ENCODE measurements around the gene DNASE2. TPM values are rescaled to one million over a fixed set of nuclear protein-coding genes. Genes with fewer than 3 reads are reported as not detected.
A peak's percentile ranks its signal among the peaks of the same experiment; 100 is the strongest.

Gene DNASE2
- total RNA-seq, 1 experiment from 2014 or later: 35.7 TPM

DNA sequence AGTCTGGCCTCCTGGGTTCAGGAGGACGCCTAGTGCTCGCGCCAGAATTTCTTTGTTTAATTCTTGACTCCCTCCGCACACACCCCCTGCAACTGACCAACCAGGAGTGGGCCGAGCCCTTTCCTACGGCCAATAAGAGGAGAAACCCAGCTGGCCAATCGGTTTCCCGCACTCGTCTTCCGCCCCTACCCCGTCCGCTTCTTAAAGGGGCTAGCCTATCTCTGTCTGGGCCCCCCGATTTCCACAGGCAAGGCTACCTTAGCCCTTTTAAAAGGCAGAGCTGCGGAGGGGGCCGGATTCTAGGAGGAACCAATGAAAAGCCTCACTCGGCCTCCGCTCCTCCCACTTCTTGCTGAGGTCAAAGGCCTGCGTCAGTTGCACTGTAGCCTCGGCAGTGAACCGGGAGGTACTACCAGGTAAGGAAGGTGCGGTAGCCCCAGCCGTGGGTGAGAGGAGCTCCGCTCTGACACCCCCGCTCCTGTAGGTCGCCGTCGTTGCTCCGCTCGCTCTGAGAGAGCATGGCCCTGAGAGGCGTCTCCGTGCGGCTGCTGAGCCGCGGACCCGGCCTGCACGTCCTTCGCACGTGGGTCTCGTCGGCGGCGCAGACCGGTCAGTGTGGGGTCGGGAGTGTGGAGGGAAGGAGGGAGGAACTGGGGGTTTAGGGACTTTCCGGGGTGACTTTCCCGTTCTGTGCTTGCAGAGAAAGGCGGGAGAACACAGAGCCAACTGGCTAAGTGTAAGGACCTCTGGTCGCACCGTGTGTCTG is 9.7 kb upstream of the DNASE2 start, which contains the start of gene GCDH (continued):
- TF ChIP-seq, protein P1, sequence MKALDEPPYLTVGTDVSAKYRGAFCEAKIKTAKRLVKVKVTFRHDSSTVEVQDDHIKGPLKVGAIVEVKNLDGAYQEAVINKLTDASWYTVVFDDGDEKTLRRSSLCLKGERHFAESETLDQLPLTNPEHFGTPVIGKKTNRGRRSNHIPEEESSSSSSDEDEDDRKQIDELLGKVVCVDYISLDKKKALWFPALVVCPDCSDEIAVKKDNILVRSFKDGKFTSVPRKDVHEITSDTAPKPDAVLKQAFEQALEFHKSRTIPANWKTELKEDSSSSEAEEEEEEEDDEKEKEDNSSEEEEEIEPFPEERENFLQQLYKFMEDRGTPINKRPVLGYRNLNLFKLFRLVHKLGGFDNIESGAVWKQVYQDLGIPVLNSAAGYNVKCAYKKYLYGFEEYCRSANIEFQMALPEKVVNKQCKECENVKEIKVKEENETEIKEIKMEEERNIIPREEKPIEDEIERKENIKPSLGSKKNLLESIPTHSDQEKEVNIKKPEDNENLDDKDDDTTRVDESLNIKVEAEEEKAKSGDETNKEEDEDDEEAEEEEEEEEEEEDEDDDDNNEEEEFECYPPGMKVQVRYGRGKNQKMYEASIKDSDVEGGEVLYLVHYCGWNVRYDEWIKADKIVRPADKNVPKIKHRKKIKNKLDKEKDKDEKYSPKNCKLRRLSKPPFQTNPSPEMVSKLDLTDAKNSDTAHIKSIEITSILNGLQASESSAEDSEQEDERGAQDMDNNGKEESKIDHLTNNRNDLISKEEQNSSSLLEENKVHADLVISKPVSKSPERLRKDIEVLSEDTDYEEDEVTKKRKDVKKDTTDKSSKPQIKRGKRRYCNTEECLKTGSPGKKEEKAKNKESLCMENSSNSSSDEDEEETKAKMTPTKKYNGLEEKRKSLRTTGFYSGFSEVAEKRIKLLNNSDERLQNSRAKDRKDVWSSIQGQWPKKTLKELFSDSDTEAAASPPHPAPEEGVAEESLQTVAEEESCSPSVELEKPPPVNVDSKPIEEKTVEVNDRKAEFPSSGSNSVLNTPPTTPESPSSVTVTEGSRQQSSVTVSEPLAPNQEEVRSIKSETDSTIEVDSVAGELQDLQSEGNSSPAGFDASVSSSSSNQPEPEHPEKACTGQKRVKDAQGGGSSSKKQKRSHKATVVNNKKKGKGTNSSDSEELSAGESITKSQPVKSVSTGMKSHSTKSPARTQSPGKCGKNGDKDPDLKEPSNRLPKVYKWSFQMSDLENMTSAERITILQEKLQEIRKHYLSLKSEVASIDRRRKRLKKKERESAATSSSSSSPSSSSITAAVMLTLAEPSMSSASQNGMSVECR (CRISPR knock-in tag; IDR thresholded peaks at IDR 0.05; ENCODE audit: borderline replicate concordance): peak; percentile 91
- TF ChIP-seq GTF2I (CRISPR knock-in tag; conservative IDR thresholded peaks at IDR 0.05): no peak
- no peak for TF ChIP-seq ZNF219 (CRISPR knock-in tag; IDR thresholded peaks at IDR 0.05; ENCODE audit: borderline replicate concordance)
- TF ChIP-seq, protein P2, sequence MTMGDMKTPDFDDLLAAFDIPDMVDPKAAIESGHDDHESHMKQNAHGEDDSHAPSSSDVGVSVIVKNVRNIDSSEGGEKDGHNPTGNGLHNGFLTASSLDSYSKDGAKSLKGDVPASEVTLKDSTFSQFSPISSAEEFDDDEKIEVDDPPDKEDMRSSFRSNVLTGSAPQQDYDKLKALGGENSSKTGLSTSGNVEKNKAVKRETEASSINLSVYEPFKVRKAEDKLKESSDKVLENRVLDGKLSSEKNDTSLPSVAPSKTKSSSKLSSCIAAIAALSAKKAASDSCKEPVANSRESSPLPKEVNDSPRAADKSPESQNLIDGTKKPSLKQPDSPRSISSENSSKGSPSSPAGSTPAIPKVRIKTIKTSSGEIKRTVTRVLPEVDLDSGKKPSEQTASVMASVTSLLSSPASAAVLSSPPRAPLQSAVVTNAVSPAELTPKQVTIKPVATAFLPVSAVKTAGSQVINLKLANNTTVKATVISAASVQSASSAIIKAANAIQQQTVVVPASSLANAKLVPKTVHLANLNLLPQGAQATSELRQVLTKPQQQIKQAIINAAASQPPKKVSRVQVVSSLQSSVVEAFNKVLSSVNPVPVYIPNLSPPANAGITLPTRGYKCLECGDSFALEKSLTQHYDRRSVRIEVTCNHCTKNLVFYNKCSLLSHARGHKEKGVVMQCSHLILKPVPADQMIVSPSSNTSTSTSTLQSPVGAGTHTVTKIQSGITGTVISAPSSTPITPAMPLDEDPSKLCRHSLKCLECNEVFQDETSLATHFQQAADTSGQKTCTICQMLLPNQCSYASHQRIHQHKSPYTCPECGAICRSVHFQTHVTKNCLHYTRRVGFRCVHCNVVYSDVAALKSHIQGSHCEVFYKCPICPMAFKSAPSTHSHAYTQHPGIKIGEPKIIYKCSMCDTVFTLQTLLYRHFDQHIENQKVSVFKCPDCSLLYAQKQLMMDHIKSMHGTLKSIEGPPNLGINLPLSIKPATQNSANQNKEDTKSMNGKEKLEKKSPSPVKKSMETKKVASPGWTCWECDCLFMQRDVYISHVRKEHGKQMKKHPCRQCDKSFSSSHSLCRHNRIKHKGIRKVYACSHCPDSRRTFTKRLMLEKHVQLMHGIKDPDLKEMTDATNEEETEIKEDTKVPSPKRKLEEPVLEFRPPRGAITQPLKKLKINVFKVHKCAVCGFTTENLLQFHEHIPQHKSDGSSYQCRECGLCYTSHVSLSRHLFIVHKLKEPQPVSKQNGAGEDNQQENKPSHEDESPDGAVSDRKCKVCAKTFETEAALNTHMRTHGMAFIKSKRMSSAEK (CRISPR knock-in tag; IDR thresholded peaks at IDR 0.05; ENCODE audit: borderline replicate concordance): no peak
- TF ChIP-seq HMGA2 (CRISPR knock-in tag; IDR thresholded peaks at IDR 0.05): no peak
- peak; percentile 77 for TF ChIP-seq FOXK1 (CRISPR knock-in tag; IDR thresholded peaks at IDR 0.05)
- TF ChIP-seq OVOL2 (CRISPR knock-in tag; IDR thresholded peaks at IDR 0.05; ENCODE audit: borderline replicate concordance): no peak
- TF ChIP-seq PRDM15 (CRISPR knock-in tag; IDR thresholded peaks at IDR 0.05): no peak
- TF ChIP-seq SMAD3 (CRISPR knock-in tag; IDR thresholded peaks at IDR 0.05; ENCODE audit: borderline replicate concordance): no peak
- peak; percentile 57; the same call in 1 of the 2 replicates for TF ChIP-seq NR2C2 (CRISPR knock-in tag; IDR thresholded peaks at IDR 0.05)
- TF ChIP-seq JAZF1 (CRISPR knock-in tag; IDR thresholded peaks at IDR 0.05): no peak
- peak; percentile 95 for TF ChIP-seq CREM (CRISPR knock-in tag; IDR thresholded peaks at IDR 0.05)
- TF ChIP-seq NR3C1 (CRISPR knock-in tag; conservative IDR thresholded peaks at IDR 0.05; ENCODE audit: low read depth): no peak
- TF ChIP-seq RELA (CRISPR knock-in tag; IDR thresholded peaks at IDR 0.05; ENCODE audit: borderline replicate concordance): no peak
- no peak for TF ChIP-seq NR1H2 (CRISPR knock-in tag; IDR thresholded peaks at IDR 0.05)
- peak; percentile 94 for TF ChIP-seq MAX (CRISPR knock-in tag; IDR thresholded peaks at IDR 0.05)
- no peak for TF ChIP-seq ZNF317 (CRISPR knock-in tag; IDR thresholded peaks at IDR 0.05; ENCODE audit: borderline replicate concordance, low read depth)
- no peak for TF ChIP-seq TCF7 (CRISPR knock-in tag; IDR thresholded peaks at IDR 0.05; ENCODE audit: low read depth)
- TF ChIP-seq MYBL2 (CRISPR knock-in tag; IDR thresholded peaks at IDR 0.05): no peak
- TF ChIP-seq EMX1 (CRISPR knock-in tag; IDR thresholded peaks at IDR 0.05): no peak
- TF ChIP-seq, protein P3, sequence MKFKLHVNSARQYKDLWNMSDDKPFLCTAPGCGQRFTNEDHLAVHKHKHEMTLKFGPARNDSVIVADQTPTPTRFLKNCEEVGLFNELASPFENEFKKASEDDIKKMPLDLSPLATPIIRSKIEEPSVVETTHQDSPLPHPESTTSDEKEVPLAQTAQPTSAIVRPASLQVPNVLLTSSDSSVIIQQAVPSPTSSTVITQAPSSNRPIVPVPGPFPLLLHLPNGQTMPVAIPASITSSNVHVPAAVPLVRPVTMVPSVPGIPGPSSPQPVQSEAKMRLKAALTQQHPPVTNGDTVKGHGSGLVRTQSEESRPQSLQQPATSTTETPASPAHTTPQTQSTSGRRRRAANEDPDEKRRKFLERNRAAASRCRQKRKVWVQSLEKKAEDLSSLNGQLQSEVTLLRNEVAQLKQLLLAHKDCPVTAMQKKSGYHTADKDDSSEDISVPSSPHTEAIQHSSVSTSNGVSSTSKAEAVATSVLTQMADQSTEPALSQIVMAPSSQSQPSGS (CRISPR knock-in tag; IDR thresholded peaks at IDR 0.05; ENCODE audit: borderline replicate concordance, low read depth): no peak
- no peak for TF ChIP-seq CTCF (IDR thresholded peaks at IDR 0.05)
- no peak for TF ChIP-seq SOX15 (CRISPR knock-in tag; IDR thresholded peaks at IDR 0.05)
